HEK293 (cell line): ENCODE measurements around the gene SERAC1.

Experiments used
- CTCF ChIP-seq: fragments of 450-650 bp; formaldehyde crosslinking; IDR thresholded peaks from 2 replicates; pipeline ENCODE4 v1.5.1; 2016; ENCODE audit warnings: missing biosample characterization, missing genetic modification characterization
- OVOL3 ChIP-seq: fragments of 450-650 bp; formaldehyde crosslinking; IDR thresholded peaks from 2 replicates; pipeline ENCODE4 v1.5.1; 2016; ENCODE audit warnings: missing biosample characterization, missing genetic modification characterization
- SCRT2 ChIP-seq: fragments of 450-650 bp; formaldehyde crosslinking; IDR thresholded peaks from 2 replicates; pipeline ENCODE4 v1.5.1; 2016; ENCODE audit warnings: missing biosample characterization, missing genetic modification characterization
- TCF7L2 ChIP-seq: IDR thresholded peaks from 2 replicates; pipeline ENCODE4 v1.6.1; 2011; ENCODE audit warnings: low read depth, mild to moderate bottlenecking, inconsistent platforms, low read length, moderate library complexity, borderline replicate concordance
- ZNF114 ChIP-seq: fragments of 450-650 bp; formaldehyde crosslinking; IDR thresholded peaks from 2 replicates; pipeline ENCODE4 v1.5.0; 2017; ENCODE audit warnings: missing biosample characterization, missing genetic modification characterization
- ZNF121 ChIP-seq: fragments of 450-650 bp; formaldehyde crosslinking; IDR thresholded peaks from 2 replicates; pipeline ENCODE4 v1.5.1; 2016; ENCODE audit warnings: missing biosample characterization, missing genetic modification characterization
- ZNF221 ChIP-seq: fragments of 450-650 bp; formaldehyde crosslinking; IDR thresholded peaks from 2 replicates; pipeline ENCODE4 v1.5.1; 2017; ENCODE audit warnings: missing biosample characterization, missing genetic modification characterization, borderline replicate concordance
- ZNF24 ChIP-seq: fragments of 450-650 bp; formaldehyde crosslinking; IDR thresholded peaks from 2 replicates; pipeline ENCODE4 v1.5.1; 2016; ENCODE audit warnings: missing biosample characterization, missing genetic modification characterization
- ZNF274 ChIP-seq, 2 experiments: fragments of 200-500 bp in 1 of 2; fragments of 450-650 bp in 1 of 2; sonication (Bioruptor generic) in 1 of 2; formaldehyde crosslinking in 1 of 2; IDR thresholded peaks; 2 replicates each; pipeline versions ENCODE4 v1.5.1 to v1.6.1; 2014 to 2016; ENCODE audit warnings: borderline replicate concordance in 1 of 2, inconsistent platforms in 1 of 2, low read length in 1 of 2, missing biosample characterization in 1 of 2, missing genetic modification characterization in 1 of 2
- ZNF629 ChIP-seq: fragments of 450-650 bp; formaldehyde crosslinking; IDR thresholded peaks from 2 replicates; pipeline ENCODE4 v1.5.1; 2017; ENCODE audit warnings: missing biosample characterization, missing genetic modification characterization
- TF ChIP-seq, protein P1 (sequence below): IDR thresholded peaks from 2 replicates; pipeline ENCODE4 v1.6.1; 2011; ENCODE audit warnings: mild to moderate bottlenecking, low read depth, low read length, borderline replicate concordance
- TF ChIP-seq, protein P2 (sequence below): fragments of 450-650 bp; formaldehyde crosslinking; IDR thresholded peaks from 2 replicates; pipeline ENCODE4 v1.5.1; 2016; ENCODE audit warnings: missing biosample characterization, missing genetic modification characterization

GRCh38 chr6:158154816-158155215 is 13.2 kb downstream of the SERAC1 start:
- no peak for TF ChIP-seq TCF7L2
- TF ChIP-seq SCRT2: no peak
- no peak for TF ChIP-seq ZNF629 (tag by site-specific recombination)
- no peak for TF ChIP-seq CTCF (tag by site-specific recombination)
- no peak for TF ChIP-seq ZNF24 (tag by site-specific recombination)
- TF ChIP-seq, protein P1, sequence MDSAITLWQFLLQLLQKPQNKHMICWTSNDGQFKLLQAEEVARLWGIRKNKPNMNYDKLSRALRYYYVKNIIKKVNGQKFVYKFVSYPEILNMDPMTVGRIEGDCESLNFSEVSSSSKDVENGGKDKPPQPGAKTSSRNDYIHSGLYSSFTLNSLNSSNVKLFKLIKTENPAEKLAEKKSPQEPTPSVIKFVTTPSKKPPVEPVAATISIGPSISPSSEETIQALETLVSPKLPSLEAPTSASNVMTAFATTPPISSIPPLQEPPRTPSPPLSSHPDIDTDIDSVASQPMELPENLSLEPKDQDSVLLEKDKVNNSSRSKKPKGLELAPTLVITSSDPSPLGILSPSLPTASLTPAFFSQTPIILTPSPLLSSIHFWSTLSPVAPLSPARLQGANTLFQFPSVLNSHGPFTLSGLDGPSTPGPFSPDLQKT: no peak
- no peak for TF ChIP-seq ZNF121 (tag by site-specific recombination)
- TF ChIP-seq ZNF274 (IDR thresholded peaks at IDR 0.05; ENCODE audit: low read length): no peak
- no peak for TF ChIP-seq ZNF274 (tag by site-specific recombination; IDR thresholded peaks at IDR 0.05; ENCODE audit: borderline replicate concordance)
- TF ChIP-seq ZNF114: no peak
- TF ChIP-seq OVOL3 (tag by site-specific recombination): no peak
- no peak for TF ChIP-seq ZNF221 (tag by site-specific recombination)
- TF ChIP-seq, protein P2, sequence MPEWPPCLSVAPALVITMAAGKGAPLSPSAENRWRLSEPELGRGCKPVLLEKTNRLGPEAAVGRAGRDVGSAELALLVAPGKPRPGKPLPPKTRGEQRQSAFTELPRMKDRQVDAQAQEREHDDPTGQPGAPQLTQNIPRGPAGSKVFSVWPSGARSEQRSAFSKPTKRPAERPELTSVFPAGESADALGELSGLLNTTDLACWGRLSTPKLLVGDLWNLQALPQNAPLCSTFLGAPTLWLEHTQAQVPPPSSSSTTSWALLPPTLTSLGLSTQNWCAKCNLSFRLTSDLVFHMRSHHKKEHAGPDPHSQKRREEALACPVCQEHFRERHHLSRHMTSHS (tag by site-specific recombination): no peak
